NOMO-1 treated with DMSO at 0.1 percent for 48 hours (cell line): ENCODE data around the gene PRKAR1B.

Experiments used
- DNase-seq: peaks from one replicate; lab custom pipeline; 2025; ENCODE audit not compliant: unreplicated experiment; lab: John Stamatoyannopoulos, UW

Gene PRKAR1B

DNA sequence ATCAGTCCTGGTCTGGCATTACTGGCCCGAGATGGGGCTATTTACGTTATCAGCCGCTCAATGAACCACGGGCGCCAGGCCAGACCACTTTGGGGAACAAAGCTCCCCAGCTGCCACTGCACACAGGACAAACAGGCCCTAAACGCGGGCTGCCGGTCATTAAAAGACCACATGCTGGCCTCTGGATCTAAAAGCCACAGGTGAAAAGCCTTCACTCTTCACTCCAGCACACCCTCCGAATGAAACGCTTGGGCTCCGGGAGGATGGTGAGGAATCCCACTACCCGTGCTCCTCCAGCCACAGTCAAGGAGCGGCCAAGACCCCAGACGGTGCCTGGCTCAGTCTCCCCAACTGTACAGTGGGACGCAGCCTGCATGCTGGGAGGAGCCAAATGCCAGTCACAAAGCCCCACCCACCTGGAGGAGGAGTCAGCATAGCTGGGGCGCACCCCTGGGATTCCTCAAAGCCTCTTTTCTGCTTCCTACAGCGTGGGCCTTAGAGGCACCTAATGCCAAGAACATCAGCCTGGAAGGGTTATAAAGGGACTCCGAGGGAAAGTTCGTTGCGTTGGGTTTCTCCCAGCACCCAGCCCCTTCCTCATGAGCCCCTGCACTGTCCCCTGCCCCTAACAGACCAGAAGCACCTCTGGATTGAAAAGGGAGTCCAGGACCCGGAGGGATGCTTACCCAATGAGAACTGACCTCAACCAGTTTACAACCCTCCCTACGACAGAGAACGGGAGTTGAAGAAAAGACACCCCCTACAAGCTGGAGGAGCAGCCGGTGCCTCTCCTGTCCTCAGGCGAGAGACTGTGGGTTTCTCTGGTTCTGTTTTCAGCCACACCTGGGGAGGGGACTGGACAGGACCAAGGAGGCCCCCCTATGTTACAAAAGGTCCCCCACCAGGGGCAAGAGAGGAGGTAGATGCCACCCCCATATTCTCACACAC lies 212.2 kb downstream of the PRKAR1B start:
- no peak for DNase-seq

DNA sequence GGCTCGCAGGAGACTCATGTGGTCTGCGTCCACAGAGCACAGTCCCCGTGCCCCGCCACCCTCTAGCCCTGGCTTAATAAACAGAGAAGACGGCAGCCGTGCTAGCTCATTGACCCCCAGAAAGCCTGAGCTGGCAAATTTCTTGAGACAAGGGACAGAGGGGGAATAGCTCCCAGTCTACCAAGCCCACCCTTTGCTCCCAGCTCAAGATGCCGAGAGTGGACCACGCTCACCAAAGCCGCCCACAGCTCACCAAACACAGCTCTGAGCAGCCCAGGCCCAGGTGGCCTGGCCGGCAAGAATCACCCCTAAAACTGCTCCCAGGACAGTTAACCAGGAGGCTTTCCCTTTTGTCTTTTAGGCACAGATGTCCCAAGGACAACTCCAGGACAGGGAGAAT lies 212.8 kb downstream of the PRKAR1B start:
- DNase-seq = no peak

DNA sequence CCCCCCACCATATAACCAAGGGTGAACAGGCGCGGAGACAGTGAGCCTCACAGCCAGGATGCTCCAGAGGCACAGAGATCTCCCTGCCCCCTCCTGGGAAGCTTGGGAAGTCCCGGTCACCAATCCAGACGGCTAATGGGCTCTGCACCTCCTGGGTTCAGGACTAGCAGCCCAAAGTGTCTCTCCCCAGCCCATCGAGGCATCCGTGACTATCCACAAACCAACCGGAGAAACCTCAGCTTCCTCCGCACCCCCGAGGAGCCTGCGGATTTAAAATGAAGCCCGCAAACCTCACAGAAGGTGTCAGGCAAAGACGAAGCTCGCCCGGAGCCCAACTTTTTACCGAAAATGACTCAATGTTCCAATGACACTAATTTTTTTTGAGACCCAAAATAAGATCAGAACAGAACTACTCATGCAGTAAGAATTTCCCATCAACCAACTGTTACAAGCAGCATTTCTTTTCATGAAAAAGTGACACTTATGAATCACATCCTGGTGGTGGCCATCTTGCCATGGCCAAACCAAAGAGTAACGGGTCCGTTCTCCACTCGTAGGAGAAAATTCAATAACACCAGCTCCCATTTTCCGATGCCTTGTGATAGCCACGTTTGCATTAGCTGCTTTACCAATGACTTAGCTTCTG lies 213.4 kb downstream of the PRKAR1B start:
- DNase-seq = no peak

DNA sequence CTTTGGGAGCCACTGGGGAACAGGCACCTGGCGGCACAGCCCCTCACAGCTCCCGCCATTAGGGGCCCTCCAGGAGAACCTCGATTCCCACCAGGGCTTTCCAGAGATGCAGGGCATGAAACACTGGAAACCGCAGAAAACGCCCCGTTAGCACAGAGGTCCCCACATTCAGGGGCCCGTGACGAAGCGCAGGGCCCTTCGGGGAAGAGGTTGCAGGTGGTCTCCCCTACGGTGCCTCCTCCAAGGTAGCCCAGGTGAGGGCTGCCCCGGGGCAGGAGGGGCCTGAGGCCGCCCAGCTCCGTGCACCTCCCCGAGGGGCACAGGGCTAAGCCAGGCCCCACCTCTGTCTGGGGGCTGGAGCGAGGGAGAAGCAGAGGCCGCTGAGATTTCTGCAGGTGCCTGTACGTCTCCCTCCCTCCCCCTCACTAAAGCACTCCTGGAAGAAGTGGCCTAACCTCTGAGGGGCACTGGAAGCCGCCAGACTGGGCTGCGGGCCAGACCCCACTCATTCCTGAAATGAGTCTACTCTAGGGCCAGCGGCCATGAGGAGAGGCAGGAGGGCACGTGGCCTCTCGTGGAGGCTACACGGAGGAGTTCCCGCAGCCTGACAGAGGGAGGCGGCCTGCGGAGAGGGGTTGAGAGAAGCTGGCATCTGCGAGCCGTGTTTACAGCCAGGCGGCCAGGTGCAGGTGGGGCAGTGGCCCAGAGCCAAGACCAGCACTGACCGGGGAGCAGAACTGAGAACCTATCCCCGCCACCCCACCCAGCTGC lies 214.4 kb downstream of the PRKAR1B start:
- no peak for DNase-seq

DNA sequence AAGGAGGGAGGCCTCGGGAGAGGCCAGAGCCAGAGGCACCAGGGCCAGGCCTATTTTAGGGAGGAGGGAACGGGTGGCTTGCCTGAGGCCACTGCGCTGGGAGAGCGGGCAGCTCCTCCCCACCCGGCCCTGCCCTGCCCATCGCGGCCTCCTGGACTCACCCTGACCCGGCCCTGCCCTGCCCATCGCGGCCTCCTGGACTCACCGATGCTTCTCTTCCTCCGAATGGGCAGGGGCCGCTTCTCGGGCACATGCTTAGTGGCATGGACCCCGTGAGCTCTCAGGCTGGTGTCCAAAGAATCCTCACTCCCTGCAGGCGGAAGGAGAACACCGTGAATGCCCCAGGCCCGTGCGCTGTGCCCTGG lies 215.0 kb downstream of the PRKAR1B start:
- no peak for DNase-seq

DNA sequence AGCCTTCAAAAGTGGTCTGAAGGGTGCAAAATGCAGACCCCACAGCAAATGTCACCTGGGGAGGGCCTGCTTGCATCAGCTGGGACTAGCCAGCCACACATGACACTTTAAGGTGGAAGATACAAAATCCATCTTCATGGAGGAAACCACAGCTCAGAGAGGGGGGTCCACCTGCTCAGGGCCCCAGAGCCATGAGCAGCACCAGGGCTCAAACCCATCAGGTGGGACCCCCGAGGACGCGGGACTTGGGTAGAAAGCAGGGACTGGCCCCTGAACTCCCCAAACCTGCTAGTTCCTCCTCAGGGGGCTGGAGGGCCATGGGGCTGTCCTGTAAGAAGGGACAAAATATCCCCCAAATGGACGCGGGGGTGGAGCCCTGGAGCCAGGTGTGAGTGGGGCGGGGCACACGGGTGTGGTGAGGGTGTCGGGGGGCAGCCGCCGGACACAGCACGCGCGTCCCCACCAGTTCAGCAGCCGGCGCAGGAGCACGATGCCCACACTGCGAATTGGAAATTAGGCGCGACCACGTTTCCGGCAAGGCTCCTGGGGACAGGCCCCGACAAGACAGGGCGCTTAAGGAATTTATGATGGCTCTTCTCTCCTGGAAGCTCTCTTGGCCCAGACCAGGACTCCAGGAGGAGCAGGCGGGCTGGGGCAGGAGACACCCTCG lies 215.5 kb downstream of the PRKAR1B start:
- no peak for DNase-seq

DNA sequence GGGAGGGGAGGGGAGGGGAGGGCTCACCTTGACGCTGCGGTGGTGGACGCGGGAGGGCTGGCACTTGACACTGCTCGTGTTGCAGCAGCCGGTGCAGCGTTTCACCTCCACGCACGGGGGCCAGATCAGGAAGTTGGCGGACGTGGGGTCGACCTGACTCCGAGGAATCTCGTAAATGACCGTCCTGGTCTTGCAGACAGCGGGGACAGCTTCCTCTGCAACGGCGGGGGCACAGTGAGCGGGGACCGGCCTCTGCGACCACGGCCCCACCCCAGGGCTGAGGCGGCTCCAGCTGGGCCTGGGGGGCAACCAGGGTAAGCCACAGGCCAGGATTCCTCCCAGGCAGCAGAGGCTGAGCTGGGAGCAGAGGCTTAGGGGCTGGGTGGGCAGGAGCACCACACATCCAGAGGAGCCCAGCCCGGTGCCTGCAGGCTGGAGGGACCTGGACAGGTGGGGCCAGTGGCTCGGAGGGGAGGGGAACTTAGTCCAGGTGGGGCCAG lies 216.2 kb downstream of the PRKAR1B start:
- DNase-seq = no peak

DNA sequence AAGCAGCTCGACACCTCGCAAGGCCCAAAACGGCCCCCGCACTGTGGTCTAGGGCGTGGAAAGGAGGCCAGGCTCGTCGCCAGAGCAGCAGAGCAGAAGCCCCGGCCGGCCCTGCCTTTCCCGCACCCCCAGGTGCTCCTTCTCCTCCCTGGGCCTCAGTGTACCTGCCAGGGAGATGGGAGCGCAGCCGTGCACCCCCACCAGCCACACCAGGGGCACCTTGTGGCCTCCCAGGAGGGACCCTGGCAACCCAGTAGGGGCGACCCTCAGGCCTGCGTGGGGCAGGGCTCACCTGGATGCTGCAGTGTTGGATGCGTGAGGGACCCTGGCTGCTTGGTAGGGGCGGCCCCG lies 217.0 kb downstream of the PRKAR1B start:
- DNase-seq = no peak

DNA sequence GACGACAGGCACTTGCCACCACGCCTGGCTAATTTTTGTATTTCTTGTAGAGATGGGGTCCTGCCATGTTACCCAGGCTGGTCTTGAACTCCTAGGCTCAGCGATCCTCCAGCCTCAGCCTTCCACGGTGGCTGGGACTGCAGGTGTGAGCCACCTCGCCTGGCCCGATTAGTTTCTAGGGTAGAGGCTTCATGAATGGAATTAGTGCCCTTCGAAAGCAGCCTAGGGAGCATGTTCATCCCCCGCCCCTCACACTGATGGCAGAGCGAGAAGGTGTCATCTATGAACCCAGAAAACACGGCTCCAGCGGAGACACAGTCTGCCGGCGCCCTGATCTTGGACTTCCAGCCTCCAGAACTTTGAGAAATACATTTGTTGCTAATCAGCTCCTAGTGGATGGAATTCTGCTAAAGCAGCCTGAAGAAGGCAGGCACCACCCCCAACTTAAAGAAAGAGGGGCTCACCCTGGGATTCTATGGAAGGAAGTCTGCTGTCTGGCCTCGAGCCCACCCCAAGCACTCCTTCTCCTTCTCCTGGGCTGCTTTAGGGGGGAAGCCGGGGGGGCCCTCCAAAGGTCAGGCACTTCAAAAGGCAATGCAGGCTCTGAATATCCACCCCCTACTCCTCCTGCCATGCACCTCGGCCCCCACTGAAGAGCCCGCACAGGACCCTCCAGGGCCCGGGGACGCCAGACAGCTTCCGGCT lies 217.5 kb downstream of the PRKAR1B start:
- DNase-seq = no peak

DNA sequence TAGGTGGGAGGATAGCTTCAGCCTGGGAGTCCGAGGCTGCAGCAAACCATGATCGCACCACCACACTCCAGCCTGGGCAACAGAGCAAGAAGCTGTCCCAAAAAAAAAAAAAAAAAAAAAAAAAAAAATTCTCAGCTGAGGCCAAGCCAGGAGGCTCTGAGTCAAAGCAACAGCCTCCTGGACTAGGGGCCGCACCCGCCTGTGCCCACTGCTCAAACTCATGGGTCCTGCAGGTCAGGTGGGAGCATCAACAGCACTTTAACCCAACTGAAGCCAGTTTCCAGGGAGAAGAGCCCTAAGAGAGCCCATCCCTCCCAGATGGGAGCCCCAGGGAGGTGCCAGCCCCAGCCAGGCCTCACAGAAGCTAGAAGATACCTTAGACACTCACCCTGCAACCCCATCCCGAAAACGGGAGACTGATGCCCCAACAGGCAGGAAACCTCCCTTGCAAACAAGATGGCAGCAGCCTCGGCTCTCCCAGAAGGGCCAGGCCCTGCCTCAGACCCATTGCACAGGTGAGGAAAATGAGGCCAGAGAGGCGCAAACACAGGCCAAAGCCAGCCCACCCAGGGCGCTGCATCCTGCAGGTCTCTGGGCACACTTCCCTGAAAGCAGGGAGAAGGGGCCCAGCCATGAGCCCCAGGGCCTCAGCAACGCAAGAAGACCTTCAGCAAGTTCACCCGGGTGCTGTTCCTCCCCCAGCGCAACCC lies 218.5 kb downstream of the PRKAR1B start:
- no peak for DNase-seq

DNA sequence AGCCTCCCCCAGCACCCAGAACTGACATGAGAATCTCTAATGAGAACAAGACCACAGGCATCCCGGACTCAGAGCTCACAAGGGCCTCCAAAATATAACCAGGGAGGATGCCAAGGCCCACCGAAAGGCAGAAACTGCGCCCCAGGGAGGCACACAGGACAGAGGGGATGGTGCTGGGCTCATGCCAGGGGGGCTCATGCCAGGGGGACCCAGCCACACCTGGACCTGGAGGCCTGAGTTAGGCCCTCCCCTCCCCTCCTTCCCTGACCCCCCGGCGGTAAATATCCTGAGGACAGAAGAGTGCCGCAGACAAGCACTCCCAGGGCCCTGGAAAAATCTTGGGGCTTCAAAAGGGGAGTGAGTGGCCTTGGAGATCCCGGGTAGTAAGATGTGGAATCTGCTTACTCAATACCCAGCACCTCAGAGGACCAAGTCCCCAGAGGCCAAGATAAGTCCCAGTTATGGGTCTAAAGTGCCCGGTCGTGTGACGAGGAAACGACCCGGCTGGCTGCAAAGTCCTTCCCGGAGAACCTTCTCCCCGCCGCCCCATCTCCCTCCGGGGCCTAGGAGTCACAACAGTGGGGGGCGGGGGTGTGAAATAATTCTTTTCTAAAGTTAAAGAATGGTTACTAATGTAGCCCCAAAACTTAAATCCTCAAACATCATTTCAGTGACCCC lies 219.3 kb downstream of the PRKAR1B start:
- no peak for DNase-seq

DNA sequence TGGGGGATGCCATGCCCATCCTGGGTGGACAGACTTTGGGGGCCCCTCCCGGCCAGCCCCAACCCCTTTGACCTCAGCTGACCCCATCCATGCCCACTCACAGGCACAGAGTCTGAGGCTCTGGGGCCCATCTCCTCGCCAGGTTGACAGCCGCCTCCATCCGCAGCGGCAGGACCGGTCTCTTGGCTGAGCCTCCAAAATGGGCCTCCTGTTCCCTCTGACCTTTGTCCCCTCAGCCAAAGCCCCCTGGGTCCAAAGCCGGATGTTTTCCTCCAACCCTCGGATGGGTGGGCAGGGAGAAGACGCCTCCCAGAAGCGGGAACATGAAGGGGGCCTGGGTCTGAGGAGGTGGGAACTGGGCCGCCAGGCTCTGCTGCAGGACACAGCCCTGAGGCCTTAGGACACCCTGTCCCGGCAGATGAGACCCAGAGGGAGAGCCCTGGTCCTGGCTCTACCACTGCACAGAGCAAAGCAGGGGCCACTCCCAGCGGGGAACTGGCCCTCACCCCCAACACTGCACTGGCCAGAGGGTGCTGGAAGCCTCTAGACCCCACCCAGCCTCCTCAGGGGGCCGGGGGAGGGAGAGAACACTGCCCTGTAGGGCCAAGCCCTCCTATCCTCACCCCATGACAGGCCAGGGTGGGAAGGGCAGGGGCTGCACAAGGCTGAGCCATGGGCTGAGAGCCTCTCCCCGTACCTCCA lies 220.0 kb downstream of the PRKAR1B start:
- no peak for DNase-seq

DNA sequence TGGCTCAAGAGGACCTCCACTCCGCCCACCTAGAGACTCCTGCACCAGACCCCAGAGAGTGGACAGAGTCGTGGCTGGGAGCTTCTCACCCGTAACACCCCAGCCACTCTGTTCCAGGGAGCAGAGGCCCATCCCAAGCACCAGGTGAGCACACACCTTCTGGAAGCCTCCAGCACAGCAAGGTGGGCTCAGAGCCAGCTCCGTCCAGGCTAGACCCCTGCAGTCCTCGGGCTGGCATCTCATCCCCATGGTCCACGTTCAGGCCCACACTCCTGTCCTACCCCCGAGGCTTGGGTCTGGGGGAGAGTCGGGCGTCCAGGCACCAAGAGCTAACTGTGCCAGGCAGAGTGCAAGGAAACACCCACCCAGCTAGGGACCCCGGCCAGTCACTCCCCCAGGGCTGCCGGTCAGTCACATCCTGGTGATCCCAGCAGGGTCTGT lies 220.7 kb downstream of the PRKAR1B start:
- DNase-seq = no peak

DNA sequence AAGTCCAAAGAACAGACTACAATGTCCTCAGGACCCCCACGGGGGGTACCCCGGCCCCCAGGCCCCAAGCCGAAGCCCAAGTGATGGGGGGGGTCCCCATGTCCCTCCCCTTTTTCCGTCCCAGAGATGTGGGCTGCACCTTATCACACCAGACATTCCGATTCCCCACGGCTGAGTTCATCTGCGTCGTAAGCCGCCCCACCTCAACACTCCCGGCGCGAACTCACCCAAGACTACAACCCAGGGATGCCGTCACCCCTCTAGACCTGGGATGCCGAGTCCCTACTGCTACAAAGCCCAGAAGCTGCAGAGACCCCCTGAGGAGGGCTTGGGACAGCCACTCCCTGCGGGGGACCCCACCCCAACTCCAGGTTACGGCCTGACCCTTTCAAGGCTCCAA lies 221.9 kb downstream of the PRKAR1B start:
- no peak for DNase-seq

DNA sequence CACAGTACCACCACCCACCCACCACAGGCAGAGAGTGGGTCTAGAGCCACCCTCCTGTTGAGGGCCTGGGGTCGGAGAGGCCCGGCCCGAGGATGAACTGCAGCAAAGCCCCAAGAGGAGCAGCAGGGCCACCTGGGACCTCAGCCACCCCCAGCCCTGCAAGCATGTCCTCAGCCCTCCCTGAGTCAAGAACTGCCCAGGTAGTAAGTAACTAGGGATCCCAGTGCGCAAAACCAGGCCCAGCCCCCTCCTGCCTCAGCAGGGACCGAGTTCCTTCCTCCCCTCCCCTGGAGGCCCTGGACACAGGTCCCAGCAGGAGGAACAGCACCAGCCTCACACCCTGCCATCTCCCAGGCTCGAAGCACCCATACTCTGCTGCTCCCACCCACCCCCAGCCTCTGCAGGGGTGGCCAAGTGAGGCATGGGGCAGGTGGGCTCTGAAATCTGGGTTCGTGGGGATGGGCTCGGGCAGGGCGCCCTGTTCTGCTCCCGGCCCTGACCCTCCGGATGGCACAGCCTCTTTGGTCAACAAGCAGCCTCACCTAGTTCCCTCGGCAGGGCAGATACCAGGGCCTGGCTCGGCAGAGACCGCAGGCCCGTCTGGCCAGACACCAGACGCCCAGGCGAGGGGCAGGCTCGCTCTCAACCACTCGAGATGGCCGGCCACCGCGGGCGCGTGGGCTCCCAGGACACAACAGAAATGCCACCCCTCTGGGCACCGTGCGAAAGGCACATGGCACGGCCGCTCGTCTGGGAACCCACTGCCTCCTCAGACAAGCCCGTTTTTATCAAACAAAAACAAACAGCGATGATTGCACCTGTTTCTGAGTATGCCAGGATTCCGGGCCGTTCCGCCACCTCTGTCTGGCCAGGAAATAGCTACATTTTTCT lies 222.6 kb downstream of the PRKAR1B start:
- DNase-seq = no peak

DNA sequence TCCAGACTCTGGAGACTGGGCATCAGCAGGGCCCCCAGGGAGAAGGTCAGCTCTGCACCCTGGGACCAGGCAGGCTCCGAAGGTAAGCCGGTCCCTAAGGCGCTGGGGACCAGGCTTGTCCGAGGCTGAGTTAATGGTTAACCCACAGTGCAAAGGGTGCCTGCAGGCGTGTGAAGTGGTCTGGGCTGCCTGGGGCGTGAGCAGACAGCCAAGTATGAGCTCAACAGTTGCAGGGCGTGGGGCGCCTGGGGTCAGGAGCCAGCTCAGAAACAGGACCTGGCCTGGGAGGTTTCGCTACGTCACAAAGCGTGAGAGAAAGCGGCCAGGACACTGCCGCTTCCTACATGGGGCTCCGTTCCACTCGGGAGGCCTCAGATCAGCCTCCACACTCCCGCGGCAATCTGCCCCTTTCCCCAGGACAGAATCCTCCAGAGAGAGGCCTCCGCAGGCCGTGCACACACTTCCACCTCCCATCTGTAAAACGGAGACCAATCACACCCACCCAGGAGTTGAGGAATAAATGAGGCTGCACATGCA lies 223.4 kb downstream of the PRKAR1B start:
- DNase-seq = no peak

DNA sequence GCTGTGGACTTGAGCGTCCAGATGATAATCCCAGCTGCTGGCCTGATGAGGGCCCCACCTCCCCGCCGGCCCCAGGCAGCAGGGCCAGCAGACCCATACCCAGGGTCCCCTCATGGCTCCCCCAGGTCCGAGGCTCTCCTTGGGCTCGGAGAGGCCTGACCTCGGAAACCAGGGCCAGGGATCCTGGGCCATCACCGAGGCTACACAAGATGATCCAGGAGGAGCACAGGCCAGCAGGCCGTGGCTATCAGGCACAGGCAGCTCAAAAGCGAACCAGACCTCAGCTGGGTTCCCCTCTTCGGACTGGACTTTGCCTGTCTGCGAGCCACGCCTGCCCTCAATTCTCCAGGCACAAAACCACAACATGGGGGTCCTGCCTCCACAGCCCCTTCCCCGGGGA lies 224.8 kb downstream of the PRKAR1B start:
- no peak for DNase-seq
